ENCODE measurements around the gene GALNT10.

Gene GALNT10

DNA sequence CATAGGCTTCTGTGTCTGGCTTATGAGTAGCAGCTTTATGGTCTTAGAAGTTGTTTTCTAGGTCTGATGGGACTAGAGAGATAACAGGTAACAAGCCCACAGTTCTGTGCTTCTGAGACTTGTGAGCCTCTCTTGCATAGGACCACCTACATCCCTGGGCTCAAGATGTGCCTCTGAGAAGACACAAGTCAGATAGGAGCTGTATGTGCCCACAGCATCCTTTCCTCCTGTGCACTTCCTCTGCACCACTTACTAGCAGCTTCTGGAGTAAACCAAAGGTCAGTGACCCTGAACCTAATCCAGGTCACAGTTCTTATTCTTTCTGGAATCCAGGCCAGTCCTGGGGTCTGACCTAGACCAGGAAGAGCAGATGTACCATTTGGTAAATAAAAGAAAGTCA lies 40.0 kb downstream of the GALNT10 start (continued):
- TF ChIP-seq, protein P1, sequence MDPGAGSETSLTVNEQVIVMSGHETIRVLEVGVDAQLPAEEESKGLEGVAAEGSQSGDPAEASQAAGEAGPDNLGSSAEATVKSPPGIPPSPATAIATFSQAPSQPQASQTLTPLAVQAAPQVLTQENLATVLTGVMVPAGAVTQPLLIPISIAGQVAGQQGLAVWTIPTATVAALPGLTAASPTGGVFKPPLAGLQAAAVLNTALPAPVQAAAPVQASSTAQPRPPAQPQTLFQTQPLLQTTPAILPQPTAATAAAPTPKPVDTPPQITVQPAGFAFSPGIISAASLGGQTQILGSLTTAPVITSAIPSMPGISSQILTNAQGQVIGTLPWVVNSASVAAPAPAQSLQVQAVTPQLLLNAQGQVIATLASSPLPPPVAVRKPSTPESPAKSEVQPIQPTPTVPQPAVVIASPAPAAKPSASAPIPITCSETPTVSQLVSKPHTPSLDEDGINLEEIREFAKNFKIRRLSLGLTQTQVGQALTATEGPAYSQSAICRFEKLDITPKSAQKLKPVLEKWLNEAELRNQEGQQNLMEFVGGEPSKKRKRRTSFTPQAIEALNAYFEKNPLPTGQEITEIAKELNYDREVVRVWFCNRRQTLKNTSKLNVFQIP (CRISPR knock-in tag; IDR thresholded peaks at IDR 0.05; ENCODE audit: borderline replicate concordance, low read depth), result no peak
- TF ChIP-seq RARB (CRISPR knock-in tag; IDR thresholded peaks at IDR 0.05) (no peak), ZFP3 (CRISPR knock-in tag; IDR thresholded peaks at IDR 0.05) (no peak), ISL1 (CRISPR knock-in tag; IDR thresholded peaks at IDR 0.05) (no peak)
- TF ChIP-seq, protein P2, sequence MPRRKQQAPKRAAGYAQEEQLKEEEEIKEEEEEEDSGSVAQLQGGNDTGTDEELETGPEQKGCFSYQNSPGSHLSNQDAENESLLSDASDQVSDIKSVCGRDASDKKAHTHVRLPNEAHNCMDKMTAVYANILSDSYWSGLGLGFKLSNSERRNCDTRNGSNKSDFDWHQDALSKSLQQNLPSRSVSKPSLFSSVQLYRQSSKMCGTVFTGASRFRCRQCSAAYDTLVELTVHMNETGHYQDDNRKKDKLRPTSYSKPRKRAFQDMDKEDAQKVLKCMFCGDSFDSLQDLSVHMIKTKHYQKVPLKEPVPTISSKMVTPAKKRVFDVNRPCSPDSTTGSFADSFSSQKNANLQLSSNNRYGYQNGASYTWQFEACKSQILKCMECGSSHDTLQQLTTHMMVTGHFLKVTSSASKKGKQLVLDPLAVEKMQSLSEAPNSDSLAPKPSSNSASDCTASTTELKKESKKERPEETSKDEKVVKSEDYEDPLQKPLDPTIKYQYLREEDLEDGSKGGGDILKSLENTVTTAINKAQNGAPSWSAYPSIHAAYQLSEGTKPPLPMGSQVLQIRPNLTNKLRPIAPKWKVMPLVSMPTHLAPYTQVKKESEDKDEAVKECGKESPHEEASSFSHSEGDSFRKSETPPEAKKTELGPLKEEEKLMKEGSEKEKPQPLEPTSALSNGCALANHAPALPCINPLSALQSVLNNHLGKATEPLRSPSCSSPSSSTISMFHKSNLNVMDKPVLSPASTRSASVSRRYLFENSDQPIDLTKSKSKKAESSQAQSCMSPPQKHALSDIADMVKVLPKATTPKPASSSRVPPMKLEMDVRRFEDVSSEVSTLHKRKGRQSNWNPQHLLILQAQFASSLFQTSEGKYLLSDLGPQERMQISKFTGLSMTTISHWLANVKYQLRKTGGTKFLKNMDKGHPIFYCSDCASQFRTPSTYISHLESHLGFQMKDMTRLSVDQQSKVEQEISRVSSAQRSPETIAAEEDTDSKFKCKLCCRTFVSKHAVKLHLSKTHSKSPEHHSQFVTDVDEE (CRISPR knock-in tag; IDR thresholded peaks at IDR 0.05), result no peak

DNA sequence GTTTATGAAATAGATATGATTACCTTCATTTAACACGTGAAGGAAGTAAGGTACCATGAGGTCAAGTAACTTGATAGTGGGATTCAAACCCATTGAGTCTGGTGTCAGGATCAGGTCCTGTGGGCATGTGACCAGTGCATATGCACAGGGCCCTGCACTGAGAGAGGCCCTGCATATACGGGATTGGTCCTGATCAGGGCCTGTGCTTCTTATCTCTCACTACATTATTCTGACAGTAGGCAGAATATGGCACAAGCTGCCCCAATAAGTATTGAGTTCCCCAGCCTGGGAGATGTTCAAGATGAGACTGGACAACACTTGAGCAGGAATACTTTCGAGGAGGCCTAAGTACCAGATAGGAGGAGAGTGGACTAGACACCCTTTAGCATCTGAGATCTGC lies 44.0 kb downstream of the GALNT10 start:
- no peak for ATAC-seq
- no peak for TF ChIP-seq SNAI2 (CRISPR knock-in tag; IDR thresholded peaks at IDR 0.05)
- no peak for TF ChIP-seq ISL1 (CRISPR knock-in tag; IDR thresholded peaks at IDR 0.05)
- no peak for TF ChIP-seq ZFP3 (CRISPR knock-in tag; IDR thresholded peaks at IDR 0.05)
- no peak for TF ChIP-seq ESRRG (CRISPR knock-in tag; IDR thresholded peaks at IDR 0.05)
- TF ChIP-seq, protein P3, sequence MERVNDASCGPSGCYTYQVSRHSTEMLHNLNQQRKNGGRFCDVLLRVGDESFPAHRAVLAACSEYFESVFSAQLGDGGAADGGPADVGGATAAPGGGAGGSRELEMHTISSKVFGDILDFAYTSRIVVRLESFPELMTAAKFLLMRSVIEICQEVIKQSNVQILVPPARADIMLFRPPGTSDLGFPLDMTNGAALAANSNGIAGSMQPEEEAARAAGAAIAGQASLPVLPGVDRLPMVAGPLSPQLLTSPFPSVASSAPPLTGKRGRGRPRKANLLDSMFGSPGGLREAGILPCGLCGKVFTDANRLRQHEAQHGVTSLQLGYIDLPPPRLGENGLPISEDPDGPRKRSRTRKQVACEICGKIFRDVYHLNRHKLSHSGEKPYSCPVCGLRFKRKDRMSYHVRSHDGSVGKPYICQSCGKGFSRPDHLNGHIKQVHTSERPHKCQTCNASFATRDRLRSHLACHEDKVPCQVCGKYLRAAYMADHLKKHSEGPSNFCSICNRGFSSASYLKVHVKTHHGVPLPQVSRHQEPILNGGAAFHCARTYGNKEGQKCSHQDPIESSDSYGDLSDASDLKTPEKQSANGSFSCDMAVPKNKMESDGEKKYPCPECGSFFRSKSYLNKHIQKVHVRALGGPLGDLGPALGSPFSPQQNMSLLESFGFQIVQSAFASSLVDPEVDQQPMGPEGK (CRISPR knock-in tag; IDR thresholded peaks at IDR 0.05; ENCODE audit: borderline replicate concordance), result no peak
- TF ChIP-seq, protein P4, sequence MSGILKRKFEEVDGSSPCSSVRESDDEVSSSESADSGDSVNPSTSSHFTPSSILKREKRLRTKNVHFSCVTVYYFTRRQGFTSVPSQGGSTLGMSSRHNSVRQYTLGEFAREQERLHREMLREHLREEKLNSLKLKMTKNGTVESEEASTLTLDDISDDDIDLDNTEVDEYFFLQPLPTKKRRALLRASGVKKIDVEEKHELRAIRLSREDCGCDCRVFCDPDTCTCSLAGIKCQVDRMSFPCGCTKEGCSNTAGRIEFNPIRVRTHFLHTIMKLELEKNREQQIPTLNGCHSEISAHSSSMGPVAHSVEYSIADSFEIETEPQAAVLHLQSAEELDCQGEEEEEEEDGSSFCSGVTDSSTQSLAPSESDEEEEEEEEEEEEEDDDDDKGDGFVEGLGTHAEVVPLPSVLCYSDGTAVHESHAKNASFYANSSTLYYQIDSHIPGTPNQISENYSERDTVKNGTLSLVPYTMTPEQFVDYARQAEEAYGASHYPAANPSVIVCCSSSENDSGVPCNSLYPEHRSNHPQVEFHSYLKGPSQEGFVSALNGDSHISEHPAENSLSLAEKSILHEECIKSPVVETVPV (CRISPR knock-in tag; IDR thresholded peaks at IDR 0.05), result no peak
- no peak for TF ChIP-seq TOX (CRISPR knock-in tag; IDR thresholded peaks at IDR 0.05; ENCODE audit: borderline replicate concordance)
- TF ChIP-seq BACH2 (CRISPR knock-in tag; IDR thresholded peaks at IDR 0.05; ENCODE audit: borderline replicate concordance), result no peak
- TF ChIP-seq, protein P2 (CRISPR knock-in tag; IDR thresholded peaks at IDR 0.05), result no peak
- TF ChIP-seq, protein P5, sequence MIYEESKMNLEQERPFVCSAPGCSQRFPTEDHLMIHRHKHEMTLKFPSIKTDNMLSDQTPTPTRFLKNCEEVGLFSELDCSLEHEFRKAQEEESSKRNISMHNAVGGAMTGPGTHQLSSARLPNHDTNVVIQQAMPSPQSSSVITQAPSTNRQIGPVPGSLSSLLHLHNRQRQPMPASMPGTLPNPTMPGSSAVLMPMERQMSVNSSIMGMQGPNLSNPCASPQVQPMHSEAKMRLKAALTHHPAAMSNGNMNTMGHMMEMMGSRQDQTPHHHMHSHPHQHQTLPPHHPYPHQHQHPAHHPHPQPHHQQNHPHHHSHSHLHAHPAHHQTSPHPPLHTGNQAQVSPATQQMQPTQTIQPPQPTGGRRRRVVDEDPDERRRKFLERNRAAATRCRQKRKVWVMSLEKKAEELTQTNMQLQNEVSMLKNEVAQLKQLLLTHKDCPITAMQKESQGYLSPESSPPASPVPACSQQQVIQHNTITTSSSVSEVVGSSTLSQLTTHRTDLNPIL (CRISPR knock-in tag; IDR thresholded peaks at IDR 0.05; ENCODE audit: low read depth), result no peak
- TF ChIP-seq, protein P1 (CRISPR knock-in tag; IDR thresholded peaks at IDR 0.05; ENCODE audit: borderline replicate concordance, low read depth), result no peak
- TF ChIP-seq GLIS3 (CRISPR knock-in tag; IDR thresholded peaks at IDR 0.05), result no peak

DNA sequence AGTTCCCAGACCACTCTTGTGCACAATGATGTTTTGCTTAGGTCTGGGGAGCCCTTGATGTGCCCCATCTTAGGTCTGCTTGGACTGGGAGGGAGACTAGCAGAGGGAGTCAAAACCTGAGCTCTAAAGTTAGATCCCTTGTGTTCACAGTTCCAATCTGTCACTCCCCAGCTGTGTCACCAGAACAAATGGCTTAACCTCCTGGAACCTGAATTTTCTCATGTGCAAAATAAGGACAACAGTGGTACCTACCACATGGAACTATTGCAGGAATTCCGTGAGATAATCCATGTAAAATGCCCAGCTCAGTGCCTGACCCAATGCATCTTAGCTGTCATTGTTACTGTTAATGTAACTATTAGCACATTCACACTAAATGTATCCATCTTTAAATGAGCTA lies 45.5 kb downstream of the GALNT10 start:
- no peak for ATAC-seq
- TF ChIP-seq ARNTL (CRISPR knock-in tag; IDR thresholded peaks at IDR 0.05; ENCODE audit: borderline replicate concordance, low read depth), result no peak
- TF ChIP-seq, protein P3 (CRISPR knock-in tag; IDR thresholded peaks at IDR 0.05; ENCODE audit: borderline replicate concordance), result no peak
- TF ChIP-seq ZNF8 (CRISPR knock-in tag; IDR thresholded peaks at IDR 0.05), result no peak
- TF ChIP-seq ZNF565 (CRISPR knock-in tag; conservative IDR thresholded peaks at IDR 0.05; ENCODE audit: low read depth), result no peak
- no peak for TF ChIP-seq PPARA (CRISPR knock-in tag; IDR thresholded peaks at IDR 0.05; ENCODE audit: borderline replicate concordance)
